Loucy (cell line): ENCODE data around the gene PLXNB2.

ENCODE experiments used
- H2AFZ ChIP-seq: fragments of 200-600 bp; sonication (generic); 2 replicates; pipeline ENCODE4 v1.6.0; 2016; ENCODE audit warnings: antibody characterized with exemption, mild to moderate bottlenecking, low read length, moderate library complexity
- H3F3A ChIP-seq: fragments of 200-600 bp; 2 replicates; pipeline ENCODE4 v1.6.0; 2016; ENCODE audit warnings: antibody characterized with exemption, low read depth, mild to moderate bottlenecking
- H3K27me3 ChIP-seq: fragments of 200-600 bp; sonication (generic); 2 replicates; pipeline ENCODE4 v1.6.1; 2014; ENCODE audit warnings: low read length, mild to moderate bottlenecking; ENCODE audit not compliant: insufficient read depth, poor library complexity, severe bottlenecking
- H3K36me3 ChIP-seq: fragments of 200-600 bp; sonication (generic); 2 replicates; pipeline ENCODE4 v1.6.1; 2016; ENCODE audit warnings: low read length; ENCODE audit not compliant: insufficient read depth
- H3K4me1 ChIP-seq: fragments of 200-600 bp; sonication (generic); 2 replicates; pipeline ENCODE4 v1.5.1; 2014; ENCODE audit warnings: low read length, mild to moderate bottlenecking; ENCODE audit not compliant: insufficient read depth, poor library complexity, severe bottlenecking
- H3K4me2 ChIP-seq: fragments of 200-600 bp; sonication (generic); 2 replicates; pipeline ENCODE4 v1.6.0; 2014; ENCODE audit warnings: antibody characterized with exemption, low read length, low read depth, mild to moderate bottlenecking; ENCODE audit not compliant: poor library complexity, severe bottlenecking
- H3K4me3 ChIP-seq: fragments of 200-600 bp; sonication (generic); 2 replicates; pipeline ENCODE4 v1.5.1; 2014; ENCODE audit warnings: low read length, mild to moderate bottlenecking, mixed read lengths; ENCODE audit not compliant: poor library complexity, severe bottlenecking
- H3K79me2 ChIP-seq: fragments of 200-600 bp; sonication (generic); 2 replicates; pipeline ENCODE4 v1.6.1; 2014; ENCODE audit warnings: low read length; ENCODE audit not compliant: insufficient read depth
- H3K9ac ChIP-seq: fragments of 200-600 bp; sonication (generic); 2 replicates; pipeline ENCODE4 v1.6.0; 2014; ENCODE audit warnings: mild to moderate bottlenecking, low read depth, low read length, moderate library complexity; ENCODE audit not compliant: poor library complexity, severe bottlenecking
- H3K9me2 ChIP-seq: fragments of 200-600 bp; sonication (generic); replicated peaks from 2 replicates; pipeline ENCODE4 v1.6.1; 2016; ENCODE audit warnings: low read depth, low read length, mixed read lengths
- H3K9me3 ChIP-seq: fragments of 200-600 bp; sonication (generic); 2 replicates; pipeline ENCODE4 v1.6.1; 2014; ENCODE audit warnings: mild to moderate bottlenecking, antibody characterized with exemption, low read length, low read depth; ENCODE audit not compliant: insufficient read depth
- H4K20me1 ChIP-seq: fragments of 200-600 bp; sonication (generic); 2 replicates; pipeline ENCODE4 v1.6.0; 2014; ENCODE audit warnings: antibody characterized with exemption, low read length, mild to moderate bottlenecking; ENCODE audit not compliant: insufficient read depth, poor library complexity, severe bottlenecking
- CTCF ChIP-seq: fragments of 200-600 bp; sonication (generic); conservative IDR thresholded peaks from 2 replicates; pipeline ENCODE4 v1.5.1; 2014; ENCODE audit warnings: mild to moderate bottlenecking, antibody characterized with exemption, low read length
- EZH2phosphoT487 ChIP-seq: fragments of 200-600 bp; IDR thresholded peaks from 2 replicates; pipeline ENCODE4 v1.6.1; 2018; ENCODE audit warnings: antibody characterized with exemption, mild to moderate bottlenecking, moderate library complexity, borderline replicate concordance

The PLXNB2 gene

GRCh38 chr22:50305393-50305922 is 2.0 kb downstream of the PLXNB2 start:
- Histone ChIP-seq H3K27me3 (no peaks in the 10 kb centered on the region), H2AFZ (no peak overlapping the region), H3K9me3 (no peaks in the 10 kb centered on the region), H3K9ac (peak overlapping the region; percentile 80), H3K4me2 (peak overlapping the region; percentile 86), H4K20me1 (peaks cover 10% of the 10 kb centered on the region), H3K4me3 (peak overlapping the region; percentile 1), H3K9me2 (no peaks in the 10 kb centered on the region), H3K4me1 (peaks cover 81% of the 10 kb centered on the region), H3K79me2 (peaks cover 50% of the 10 kb centered on the region), H3K36me3 (no peaks in the 10 kb centered on the region), H3F3A (0 out of 2 replicates have a peak, but pooled peaks cover 5% of the 10 kb centered on the region)
- TF ChIP-seq CTCF, result no peak
- no peak for TF ChIP-seq EZH2phosphoT487

GRCh38 chr22:50304528-50305392 is 2.7 kb downstream of the PLXNB2 start:
- peaks cover 10% of the 10 kb centered on the region for H4K20me1 ChIP-seq
- H3K79me2 ChIP-seq, result peaks cover 50% of the 10 kb centered on the region
- peak overlapping the region; percentile 64 for H3K4me3 ChIP-seq
- no peaks in the 10 kb centered on the region for H3K9me3 ChIP-seq
- no peaks in the 10 kb centered on the region for H3K27me3 ChIP-seq
- peak overlapping the region; percentile 86 for H3K4me2 ChIP-seq
- peaks cover 75% of the 10 kb centered on the region for H3K4me1 ChIP-seq
- no peak overlapping the region for H2AFZ ChIP-seq
- no peaks in the 10 kb centered on the region for H3K9me2 ChIP-seq
- no peaks in the 10 kb centered on the region for H3K36me3 ChIP-seq
- TF ChIP-seq EZH2phosphoT487 (no peak), CTCF (no peak)
- H3K9ac ChIP-seq, result peak overlapping the region; percentile 80
- H3F3A ChIP-seq, result 0 out of 2 replicates have a peak, but pooled peaks cover 5% of the 10 kb centered on the region

GRCh38 chr22:50303848-50304527 is 3.5 kb downstream of the PLXNB2 start:
- Histone ChIP-seq H2AFZ (no peak overlapping the region), H3K4me2 (peak overlapping the region; percentile 81), H3F3A (0 out of 2 replicates have a peak, but pooled peaks cover 5% of the 10 kb centered on the region), H3K36me3 (no peaks in the 10 kb centered on the region), H3K9me3 (no peaks in the 10 kb centered on the region), H3K79me2 (peaks cover 50% of the 10 kb centered on the region), H3K9ac (peak overlapping the region; percentile 63), H3K9me2 (no peaks in the 10 kb centered on the region), H3K4me1 (peaks cover 67% of the 10 kb centered on the region), H3K4me3 (peak overlapping the region; percentile 64), H4K20me1 (peaks cover 10% of the 10 kb centered on the region), H3K27me3 (no peaks in the 10 kb centered on the region)
- TF ChIP-seq EZH2phosphoT487 (no peak), CTCF (no peak; the same call in 1 of the 2 replicates)
